Esophagus squamous epithelium (tissue), 5 donors: Measurements from ENCODE around the gene PLPPR2. TPM values are rescaled to one million over a fixed set of nuclear protein-coding genes. Genes with fewer than 3 reads are reported as not detected.
"Not testable (repeated sequence)": the region's sequence is repeated elsewhere in the genome, so short reads cannot be mapped to it uniquely, and the experiment has no call there.

Source experiments
- DNase-seq: peaks from one replicate; lab custom pipeline; 2025; lab: John Stamatoyannopoulos, UW
- H3K27ac ChIP-seq, 4 donors: fragments of 200-600 bp; sonication (generic); one replicate each; pipeline ENCODE4 v1.5.1; 2016 to 2019; ENCODE audit warnings: mild to moderate bottlenecking in 1 of 4
- H3K27me3 ChIP-seq, 4 donors: fragments of 200-600 bp; sonication (generic); 1 replicate in 3 of 4; 2 replicates in 1 of 4; pipeline versions ENCODE4 v1.5.1 to v1.6.0; 2017 to 2021; ENCODE audit warnings: antibody characterized with exemption in 1 of 4
- H3K36me3 ChIP-seq, 3 donors: fragments of 200-600 bp; sonication (generic); one replicate each; pipeline ENCODE4 v1.5.1; 2016 to 2019
- H3K4me1 ChIP-seq, 3 donors: fragments of 200-600 bp; sonication (generic); one replicate each; pipeline ENCODE4 v1.5.1; 2017 to 2019
- H3K4me3 ChIP-seq, 4 donors: fragments of 200-600 bp; sonication (generic); 1 replicate in 3 of 4; 2 replicates in 1 of 4; pipeline ENCODE4 v1.5.1; 2016 to 2019; ENCODE audit warnings: mild to moderate bottlenecking in 2 of 4, moderate library complexity in 1 of 4
- H3K9me3 ChIP-seq, 3 donors: fragments of 200-600 bp; sonication (generic); one replicate each; pipeline ENCODE4 v1.5.1; 2016 to 2019
- POLR2A ChIP-seq, 4 donors: fragments of 450-650 bp; IDR thresholded peaks; one replicate each; pipeline ENCODE4 v1.6.1; 2017; ENCODE audit warnings: antibody characterized with exemption in 4 of 4, mild to moderate bottlenecking in 4 of 4, moderate library complexity in 3 of 4
- WGBS, 2 donors: methylation state at CpG; one replicate each; pipeline ENCODE4 v1.1.5; 2018; 5-methylcytosine and 5-hydroxymethylcytosine counted together
- intact Hi-C: fragments of 100-400 bp; cut with DNase I; formaldehyde crosslinking; loops from one replicate; pipeline ENCODE4 v1.15.0; 2022
- total RNA-seq, 4 donors: library from RNA; depleted of rRNA; stranded (reverse); fragments of >200 nt; gene quantifications; one replicate each; pipeline ENCODE4 v1.1.0, GENCODE V29; 2016
- TF ChIP-seq, protein P1 (sequence below), 6 experiments: fragments of 450-650 bp in 4 of 6; fragments of 200-600 bp in 2 of 6; sonication (generic) in 2 of 6; IDR thresholded peaks; one replicate each; pipeline ENCODE4 v1.5.1; 2016 to 2019; ENCODE audit warnings: antibody characterized with exemption in 6 of 6, mild to moderate bottlenecking in 4 of 6, moderate library complexity in 4 of 6
- donor health status: DM: yes; HTN: yes; CAD: no.

Gene PLPPR2
- total RNA-seq, 4 donors from 2014 or later, result 5.1 to 14.2 (median 9.7) TPM

DNA sequence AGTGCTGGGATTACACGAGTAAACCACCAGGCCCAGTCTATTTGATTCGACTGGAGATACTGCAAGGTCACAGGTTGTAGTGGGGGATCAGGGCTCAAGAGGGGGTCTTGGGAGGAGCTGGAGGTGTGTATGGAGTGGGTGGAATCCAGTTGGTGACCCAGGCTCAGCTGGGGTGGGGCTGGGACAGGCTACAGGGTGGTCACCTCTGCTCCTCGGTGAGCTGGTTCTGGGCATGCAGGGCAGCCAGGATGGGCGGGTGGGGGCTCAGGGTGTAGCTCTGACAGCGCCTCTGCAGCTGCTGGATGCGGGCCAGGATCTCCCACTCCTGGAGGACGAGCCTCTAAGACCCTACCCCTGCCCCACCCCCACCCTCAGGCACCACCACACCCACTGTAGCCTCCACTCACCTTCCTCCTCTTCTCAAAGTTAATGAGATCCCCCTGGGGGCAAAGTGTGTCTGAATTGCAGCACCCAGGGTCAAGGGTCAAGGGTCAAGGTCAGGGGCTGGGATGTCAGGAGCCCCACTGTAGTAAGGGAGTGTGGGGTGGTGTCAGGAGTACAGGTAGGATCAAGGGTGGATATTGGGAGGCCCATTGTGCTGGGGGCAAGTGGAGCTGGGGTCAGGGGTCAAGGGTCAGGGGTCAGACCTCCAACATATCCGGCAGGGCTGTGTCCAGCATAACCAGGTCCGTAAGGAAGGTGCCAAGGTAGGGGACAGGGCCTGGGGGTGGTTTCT lies 46.7 kb downstream of the PLPPR2 start:
- DNase-seq, result no peak
- TF ChIP-seq, protein P1, sequence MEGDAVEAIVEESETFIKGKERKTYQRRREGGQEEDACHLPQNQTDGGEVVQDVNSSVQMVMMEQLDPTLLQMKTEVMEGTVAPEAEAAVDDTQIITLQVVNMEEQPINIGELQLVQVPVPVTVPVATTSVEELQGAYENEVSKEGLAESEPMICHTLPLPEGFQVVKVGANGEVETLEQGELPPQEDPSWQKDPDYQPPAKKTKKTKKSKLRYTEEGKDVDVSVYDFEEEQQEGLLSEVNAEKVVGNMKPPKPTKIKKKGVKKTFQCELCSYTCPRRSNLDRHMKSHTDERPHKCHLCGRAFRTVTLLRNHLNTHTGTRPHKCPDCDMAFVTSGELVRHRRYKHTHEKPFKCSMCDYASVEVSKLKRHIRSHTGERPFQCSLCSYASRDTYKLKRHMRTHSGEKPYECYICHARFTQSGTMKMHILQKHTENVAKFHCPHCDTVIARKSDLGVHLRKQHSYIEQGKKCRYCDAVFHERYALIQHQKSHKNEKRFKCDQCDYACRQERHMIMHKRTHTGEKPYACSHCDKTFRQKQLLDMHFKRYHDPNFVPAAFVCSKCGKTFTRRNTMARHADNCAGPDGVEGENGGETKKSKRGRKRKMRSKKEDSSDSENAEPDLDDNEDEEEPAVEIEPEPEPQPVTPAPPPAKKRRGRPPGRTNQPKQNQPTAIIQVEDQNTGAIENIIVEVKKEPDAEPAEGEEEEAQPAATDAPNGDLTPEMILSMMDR (IDR thresholded peaks at IDR 0.05), result no peak
- no peak for TF ChIP-seq POLR2A (IDR thresholded peaks at IDR 0.05)
- H3K4me3 ChIP-seq, result no peak overlapping the region
- intact Hi-C loops, result no loop called here
- peaks cover 0 to 11% (median 0%) of the 10 kb centered on the region in 4 donors for H3K27me3 ChIP-seq
- 87 to 93% methylated on average over 4 of the region's 9 CpGs for WGBS, 2 donors
- no peaks in the 10 kb centered on the region for H3K36me3 ChIP-seq
- H3K27ac ChIP-seq, result no peak overlapping the region
- H3K9me3 ChIP-seq, result no peaks in the 10 kb centered on the region
- peaks cover 0 to 6% (median 0%) of the 10 kb centered on the region in 3 donors for H3K4me1 ChIP-seq

DNA sequence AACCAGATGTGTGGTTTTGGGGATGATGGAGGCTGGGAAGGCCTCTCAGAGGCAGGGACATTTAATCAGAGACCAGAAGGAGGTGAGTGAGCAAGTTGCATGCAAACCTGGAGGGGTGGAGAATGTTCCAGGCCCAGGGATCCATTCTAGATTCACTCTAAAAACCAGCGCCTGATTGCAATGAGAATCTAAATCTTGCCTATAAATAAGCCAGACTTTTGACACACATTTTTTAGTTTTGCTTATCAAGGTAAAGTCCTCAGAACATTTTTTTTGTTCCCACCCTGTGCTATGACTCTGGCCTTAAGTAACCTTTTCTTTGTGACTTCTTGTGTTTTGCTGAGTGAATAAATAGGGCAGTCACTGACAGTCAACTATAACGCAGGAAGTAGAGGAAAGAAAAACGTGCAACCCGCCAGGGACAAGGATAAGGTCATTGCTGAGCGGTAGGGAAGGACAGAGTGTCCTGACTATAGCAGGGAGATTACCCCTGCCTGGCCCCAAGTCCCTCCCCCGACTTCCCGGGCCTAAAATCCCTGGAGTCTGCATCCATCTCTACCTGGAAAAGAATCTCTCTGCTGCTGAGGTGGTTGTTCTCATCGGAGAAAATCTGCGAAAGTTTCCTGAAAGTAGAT lies 49.5 kb downstream of the PLPPR2 start:
- no peak for DNase-seq
- Histone ChIP-seq H3K4me1 (peaks cover 0 to 6% (median 0%) of the 10 kb centered on the region in 3 donors), H3K4me3 (no peak overlapping the region), H3K27ac (no peak overlapping the region), H3K9me3 (no peaks in the 10 kb centered on the region), H3K27me3 (peaks cover 0 to 25% (median 0%) of the 10 kb centered on the region in 4 donors), H3K36me3 (no peaks in the 10 kb centered on the region)
- 56 to 73% methylated on average over 9 of the region's 9 CpGs for WGBS, 2 donors
- intact Hi-C loops, result no loop called here
- TF ChIP-seq, protein P1 (IDR thresholded peaks at IDR 0.05), result no peak
- no peak for TF ChIP-seq POLR2A (IDR thresholded peaks at IDR 0.05)

DNA sequence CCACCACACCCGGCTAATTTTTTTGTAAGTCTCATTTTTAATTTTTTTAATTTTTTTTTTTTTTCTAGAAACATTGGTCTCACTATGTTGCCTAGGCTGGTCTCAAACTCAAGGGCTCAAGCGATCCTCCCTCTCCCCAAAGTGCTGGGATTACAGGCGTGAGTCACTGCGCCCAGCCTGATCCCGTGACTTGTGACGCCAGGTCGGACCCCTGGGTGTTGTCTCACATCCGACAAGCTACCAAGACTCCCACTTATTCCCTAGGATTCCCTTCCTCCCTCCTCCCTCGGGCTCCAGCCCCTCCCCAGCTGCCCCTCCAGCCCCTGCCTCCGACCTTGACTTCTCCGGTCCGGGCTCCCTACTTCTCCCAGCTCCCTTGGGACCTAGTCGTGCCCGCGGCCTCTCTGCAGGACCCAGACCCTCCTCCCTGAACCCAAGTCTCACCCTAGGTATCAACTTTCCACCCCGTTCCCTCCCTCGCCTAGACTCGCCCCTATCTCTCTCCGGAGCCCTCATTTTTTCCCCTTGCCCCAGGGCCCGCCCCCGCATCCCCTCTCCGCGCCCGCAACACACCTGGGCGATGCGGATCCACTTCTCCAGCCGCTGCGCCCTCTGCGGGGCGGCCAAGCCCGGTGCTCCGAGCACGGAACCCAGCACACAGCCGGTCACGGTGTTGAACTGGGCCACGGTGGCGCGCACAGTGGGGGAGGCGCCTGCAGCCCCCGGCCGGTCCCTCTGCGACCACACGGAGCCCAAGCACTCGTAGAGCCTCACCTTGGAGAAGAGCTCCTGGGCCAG lies 50.8 kb downstream of the PLPPR2 start:
- intact Hi-C loops, result no loop called here
- Histone ChIP-seq H3K9me3 (no peaks in the 10 kb centered on the region), H3K4me1 (peaks cover 0 to 6% (median 0%) of the 10 kb centered on the region in 3 donors), H3K36me3 (no peaks in the 10 kb centered on the region), H3K27me3 (peaks cover 0 to 33% (median 0%) of the 10 kb centered on the region in 4 donors), H3K27ac (no peak overlapping the region), H3K4me3 (no peak overlapping the region)
- TF ChIP-seq POLR2A (IDR thresholded peaks at IDR 0.05), result no peak
- TF ChIP-seq, protein P1 (IDR thresholded peaks at IDR 0.05), result peak in 3 of 6 experiments; percentile 7 to 45 (median 14)
- 51 to 54% methylated on average over 21 to 27 of the region's 44 CpGs for WGBS, 2 donors
- DNase-seq, result no peak

DNA sequence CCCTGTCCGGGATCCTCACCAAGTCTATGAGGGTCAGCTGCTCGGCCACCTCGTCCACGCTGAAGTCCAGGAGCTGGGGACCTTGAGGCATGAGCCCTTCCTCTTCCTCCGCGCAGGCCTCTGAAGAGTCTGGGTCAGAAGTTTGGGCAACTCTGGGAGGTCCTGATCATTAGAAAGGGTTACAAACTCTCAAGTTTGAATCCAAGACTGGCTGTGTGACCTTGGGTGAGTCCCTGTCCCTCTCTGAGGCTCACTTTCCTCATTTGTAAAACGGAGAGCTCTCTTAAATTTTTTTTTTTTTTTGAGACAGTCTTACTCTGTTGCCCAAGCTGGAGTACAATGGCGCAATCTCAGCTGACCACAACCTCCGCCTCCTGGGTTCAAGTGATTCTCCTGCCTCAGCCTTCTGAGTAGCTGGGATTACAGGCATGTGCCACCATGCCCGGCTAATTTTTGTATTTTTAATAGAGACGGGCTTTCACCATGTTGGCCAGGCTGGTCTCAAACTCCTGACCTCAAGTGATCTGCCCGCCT lies 51.5 kb downstream of the PLPPR2 start:
- DNase-seq, result not testable (repeated sequence)
- WGBS, 2 donors, result 67 to 80% methylated on average over 3 to 11 of the region's 12 CpGs

DNA sequence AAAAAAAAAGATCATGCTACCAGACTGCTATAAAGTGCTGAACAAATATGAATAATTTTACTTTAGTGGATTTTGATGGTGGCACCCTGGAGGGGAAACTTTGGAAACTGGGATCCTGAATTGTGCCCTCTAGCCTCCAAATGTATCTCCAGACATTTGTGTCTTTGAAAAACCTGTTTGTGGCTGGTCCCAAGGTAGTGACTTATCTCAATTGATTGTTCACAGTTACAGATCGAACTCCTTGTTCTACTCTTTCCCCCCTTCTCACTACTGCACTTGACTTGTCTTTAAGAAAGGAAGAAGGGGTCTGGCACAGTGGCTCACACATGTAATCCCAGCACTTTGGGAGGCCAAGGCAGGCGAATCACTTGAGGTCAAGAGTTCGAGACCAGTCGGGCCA lies 53.4 kb downstream of the PLPPR2 start:
- H3K36me3 ChIP-seq, result no peaks in the 10 kb centered on the region
- no peak for DNase-seq
- intact Hi-C loops, result no loop called here
- 67 to 83% methylated on average over 4 of the region's 4 CpGs for WGBS, 2 donors
- H3K27me3 ChIP-seq, result peaks cover 0 to 39% (median 0%) of the 10 kb centered on the region in 4 donors
- peaks cover 0 to 6% (median 0%) of the 10 kb centered on the region in 3 donors for H3K4me1 ChIP-seq
- no peak overlapping the region for H3K27ac ChIP-seq
- H3K4me3 ChIP-seq, result no peak overlapping the region
- no peak for TF ChIP-seq POLR2A (IDR thresholded peaks at IDR 0.05)
- H3K9me3 ChIP-seq, result no peaks in the 10 kb centered on the region

More for the DNA sequence above, 51.5 kb downstream of the PLPPR2 start:
- H3K36me3 ChIP-seq, H3K27ac ChIP-seq, intact Hi-C loops, H3K4me1 ChIP-seq, H3K4me3 ChIP-seq, H3K9me3 ChIP-seq: not testable (repeated sequence)
- peaks cover 0 to 39% (median 0%) of the 10 kb centered on the region in 4 donors for H3K27me3 ChIP-seq
